HUDEP-2 (cell line): ENCODE data around the gene MRGPRE.

ENCODE experiments used
- DNase-seq, 76 experiments: peaks; one replicate each; lab custom pipeline; 2025; ENCODE audit not compliant: unreplicated experiment in 76 of 76; lab: John Stamatoyannopoulos, UW

The MRGPRE gene

DNA sequence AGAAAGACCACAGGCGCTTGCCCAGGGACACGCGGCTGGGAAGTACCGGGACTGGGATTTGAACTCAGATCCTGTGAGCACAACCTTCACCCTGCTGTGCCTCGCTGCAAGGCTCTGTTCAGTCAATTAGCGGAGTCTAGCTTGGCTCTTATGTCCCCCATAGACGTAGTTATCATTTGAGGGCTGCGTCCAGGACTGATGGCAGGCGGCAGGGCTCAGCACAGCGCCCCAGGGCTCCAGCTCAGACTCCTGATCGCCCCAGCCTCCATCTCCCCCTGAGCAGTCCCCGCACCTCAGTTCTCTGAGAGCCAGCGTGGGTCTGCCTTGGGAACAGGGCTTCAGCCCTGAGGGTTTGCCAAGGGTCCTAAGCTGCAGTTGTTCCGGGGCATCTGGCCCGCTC lies 33.4 kb downstream of the MRGPRE start:
- DNase-seq, result no peak

DNA sequence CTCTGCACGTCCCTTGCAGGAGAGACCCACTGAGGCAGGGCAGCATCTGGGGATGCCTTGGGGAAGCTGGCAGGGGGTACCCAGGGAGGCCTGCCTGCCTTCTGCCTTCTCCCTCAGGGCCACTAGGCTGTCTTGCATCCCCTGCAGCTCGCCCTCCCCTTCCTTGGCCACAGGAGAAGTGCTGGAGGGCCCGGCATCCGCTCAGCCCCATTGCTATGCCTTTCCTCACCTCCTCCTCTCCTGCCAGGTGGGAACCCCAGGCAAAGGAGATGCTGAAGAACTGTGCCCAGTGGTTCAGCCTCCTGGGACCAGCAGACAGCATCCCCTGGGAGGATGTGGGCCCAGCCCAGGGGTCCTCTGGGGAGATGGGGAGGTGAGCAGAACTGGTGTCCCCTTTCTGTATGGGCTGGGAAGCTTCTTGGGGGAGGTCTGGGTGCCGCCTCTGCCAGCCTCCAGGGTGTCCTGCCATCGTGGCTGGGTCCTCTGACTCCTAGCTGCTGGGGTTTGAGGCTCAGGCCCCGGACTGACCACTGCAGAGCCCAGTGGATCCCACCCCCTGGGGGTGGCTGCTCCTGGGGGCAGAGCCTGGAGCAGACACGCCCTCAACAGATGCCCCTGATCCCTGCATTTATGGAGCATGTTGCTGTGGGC lies 34.2 kb downstream of the MRGPRE start:
- DNase-seq, result no peak

DNA sequence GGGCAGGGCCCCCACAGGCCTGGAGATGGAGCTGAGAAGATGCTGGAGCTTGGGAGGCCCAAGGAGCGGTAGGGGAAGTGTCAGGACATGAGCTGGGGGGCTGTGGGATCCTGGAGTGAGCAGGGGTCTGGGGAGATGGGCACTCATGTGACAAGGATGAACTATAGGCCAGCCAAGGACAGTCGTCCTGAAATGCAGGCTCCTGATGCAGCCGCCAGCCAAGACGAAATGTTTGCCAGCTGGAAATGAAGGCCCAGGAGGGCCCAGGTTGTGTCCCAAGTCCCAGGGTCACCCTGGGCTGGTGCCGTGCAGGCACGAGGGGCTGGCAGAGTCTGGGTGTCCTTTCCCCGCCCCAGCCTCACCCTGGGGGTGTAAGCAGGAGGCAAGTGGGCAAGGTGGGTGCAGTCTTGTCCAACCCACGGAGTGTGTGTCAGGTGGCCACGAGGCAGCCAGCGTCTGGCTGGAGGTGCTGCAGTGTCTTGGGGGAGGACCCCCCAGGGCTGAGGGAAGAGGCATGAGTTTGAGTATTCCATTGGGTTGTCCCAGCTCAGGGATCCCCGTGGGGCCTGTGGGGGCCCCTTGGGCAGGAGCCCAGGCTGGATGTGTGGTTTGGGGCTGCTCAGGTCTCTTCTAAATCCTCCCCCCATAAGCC lies 35.0 kb downstream of the MRGPRE start:
- DNase-seq, result no peak

DNA sequence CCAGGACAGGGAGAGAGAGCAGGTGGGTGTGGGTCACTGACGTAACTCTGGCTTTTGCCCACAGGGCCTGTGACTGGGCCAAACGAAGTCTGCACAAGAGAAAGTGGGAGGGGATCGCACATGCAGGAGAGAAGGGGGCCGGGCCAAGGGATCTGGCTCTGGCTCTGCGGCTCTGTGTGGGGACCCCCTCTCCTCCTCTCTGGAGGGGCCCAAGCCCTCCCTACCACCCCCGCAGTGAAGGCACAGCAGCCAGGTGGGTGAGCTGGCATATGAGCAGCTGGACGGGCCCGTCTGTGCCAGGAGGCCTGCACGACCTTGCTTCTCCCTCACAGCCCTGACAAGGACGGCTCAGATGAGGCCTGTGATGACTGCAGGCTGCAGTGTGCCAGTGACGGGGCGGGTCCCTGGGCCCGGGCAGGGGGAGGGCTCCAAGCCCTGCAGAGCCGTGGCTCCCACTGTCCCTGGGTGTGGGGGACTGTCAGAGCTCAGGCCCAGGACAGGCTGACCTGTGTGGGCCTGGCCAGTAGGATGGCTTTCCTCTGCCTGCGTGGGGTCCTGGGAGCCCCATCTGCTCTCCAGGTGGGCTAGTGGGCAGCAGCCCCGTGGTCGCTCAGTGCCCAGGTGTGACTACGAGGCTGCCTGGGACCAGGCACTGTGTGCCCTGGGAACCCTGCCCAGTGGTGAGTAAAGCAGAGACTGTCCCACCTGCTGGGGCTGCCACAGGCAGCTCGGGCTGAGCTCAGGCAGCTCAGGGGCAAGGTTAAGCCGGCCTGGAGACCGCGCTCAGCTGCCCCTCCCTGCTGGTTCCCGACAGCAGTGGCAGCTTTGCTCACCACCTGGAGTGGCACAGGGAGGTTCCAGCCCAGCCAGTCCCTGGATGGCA lies 35.8 kb downstream of the MRGPRE start:
- no peak for DNase-seq

DNA sequence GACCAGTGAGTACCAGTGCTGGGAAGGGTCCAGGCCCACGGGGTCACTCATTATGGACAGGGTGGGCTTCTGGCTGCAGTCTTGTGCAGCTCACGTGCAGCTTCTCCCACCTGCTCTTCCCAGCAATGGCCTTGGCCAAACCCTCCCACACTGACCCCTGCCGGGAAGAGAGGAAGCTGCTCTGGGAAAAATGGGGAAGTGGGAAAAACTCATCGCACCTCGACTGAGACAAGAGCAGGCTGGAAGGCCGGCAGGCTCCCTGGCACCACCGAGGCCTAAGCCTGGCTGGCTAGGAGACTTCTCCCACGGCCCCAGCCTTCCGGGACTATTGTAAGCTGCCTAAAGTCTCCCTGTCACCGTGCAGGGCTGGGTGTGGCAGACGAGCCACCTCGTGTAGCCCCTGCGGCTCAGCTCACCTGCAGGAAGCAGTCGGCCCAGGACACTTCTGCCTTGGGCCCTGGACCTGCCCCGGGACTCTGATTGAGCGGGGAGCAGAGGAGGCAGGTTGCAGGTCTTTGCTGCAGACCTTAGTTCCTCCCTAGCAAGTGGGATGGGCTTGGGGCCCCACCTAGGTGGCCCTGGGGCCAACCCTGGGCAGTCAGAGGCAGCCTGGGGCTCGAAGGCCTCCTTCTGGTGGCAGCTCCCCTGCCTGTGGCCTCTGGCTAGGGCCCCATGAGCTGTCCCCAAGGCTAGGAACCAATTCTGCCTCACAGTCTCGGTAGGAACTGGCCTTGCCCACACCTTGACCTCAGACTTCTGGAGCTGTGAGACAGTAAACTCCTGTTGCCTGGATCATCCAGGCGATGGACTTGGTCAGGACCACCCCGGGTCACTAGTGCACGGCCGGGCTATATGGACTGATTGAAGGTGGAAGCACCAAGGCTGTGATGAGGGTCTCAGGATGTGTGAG lies 36.7 kb downstream of the MRGPRE start:
- no peak for DNase-seq

DNA sequence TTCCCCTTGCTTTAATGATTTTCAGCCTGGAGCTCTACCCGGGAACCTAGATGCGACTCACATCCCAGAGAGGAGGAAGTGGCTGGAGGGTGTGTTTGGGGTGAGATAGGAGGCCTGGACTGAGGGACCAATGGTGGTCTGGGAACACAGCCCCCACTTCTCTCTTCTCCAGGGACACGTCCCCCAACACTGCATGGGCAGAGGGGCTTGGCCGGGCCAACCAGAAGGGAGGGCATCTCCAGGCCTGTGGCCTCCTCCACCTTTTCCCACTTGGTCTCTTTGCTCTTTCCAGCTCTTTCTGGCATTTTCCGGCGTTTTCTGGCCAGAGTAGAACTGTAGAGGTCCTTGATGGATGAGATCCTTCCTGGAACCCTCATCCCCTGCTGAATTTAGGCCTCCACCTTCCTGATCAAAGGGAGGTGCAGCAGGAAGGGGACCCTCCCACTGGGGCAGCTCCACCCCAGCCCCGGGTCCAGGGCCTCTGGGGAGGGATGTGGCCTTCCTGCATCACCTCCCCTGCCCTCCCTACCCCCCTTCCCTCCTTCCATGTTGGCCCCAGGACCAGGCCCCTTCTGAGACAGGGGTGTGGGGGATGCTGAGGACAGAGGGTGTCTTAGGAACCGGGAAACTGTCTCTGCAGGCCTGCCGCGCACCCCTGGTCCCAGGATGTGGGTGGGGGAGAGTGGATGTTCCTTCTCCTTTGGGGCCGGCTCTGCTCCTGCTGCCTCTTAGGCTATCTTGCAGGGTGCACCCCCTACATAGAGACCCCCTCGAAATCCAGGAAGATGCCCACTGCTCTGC lies 38.0 kb downstream of the MRGPRE start:
- no peak for DNase-seq

DNA sequence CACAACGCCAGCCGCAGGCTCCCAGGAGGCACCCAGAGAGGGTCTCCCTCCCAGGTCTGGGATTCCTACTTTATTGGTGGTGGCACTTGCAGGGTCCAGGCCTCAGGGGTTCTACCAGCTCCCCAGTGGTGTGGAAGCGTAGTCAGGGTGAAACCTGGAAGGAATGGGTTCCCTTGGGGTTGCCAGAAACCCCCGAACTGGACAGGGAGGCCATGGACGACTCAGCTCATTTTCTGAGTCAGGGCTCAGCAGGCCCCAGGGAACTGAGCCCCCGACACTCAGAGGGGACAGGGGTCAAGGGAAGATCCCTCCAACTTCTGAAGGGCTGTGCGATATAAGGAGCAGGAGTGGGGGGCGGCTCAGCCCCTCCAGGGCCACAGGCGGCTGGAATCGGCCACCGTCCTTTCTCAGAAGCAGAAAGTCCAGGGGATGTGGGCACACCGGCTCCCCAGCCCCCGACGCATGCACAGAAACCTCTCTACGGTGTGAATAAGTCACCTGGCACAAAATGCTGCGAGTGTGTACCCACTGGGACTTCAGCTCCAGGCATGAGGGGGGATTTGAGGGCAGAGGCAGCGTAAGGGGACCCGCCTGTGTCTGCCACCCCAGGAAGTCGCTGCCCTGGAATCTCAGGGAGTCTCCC lies 38.7 kb downstream of the MRGPRE start:
- no peak for DNase-seq

DNA sequence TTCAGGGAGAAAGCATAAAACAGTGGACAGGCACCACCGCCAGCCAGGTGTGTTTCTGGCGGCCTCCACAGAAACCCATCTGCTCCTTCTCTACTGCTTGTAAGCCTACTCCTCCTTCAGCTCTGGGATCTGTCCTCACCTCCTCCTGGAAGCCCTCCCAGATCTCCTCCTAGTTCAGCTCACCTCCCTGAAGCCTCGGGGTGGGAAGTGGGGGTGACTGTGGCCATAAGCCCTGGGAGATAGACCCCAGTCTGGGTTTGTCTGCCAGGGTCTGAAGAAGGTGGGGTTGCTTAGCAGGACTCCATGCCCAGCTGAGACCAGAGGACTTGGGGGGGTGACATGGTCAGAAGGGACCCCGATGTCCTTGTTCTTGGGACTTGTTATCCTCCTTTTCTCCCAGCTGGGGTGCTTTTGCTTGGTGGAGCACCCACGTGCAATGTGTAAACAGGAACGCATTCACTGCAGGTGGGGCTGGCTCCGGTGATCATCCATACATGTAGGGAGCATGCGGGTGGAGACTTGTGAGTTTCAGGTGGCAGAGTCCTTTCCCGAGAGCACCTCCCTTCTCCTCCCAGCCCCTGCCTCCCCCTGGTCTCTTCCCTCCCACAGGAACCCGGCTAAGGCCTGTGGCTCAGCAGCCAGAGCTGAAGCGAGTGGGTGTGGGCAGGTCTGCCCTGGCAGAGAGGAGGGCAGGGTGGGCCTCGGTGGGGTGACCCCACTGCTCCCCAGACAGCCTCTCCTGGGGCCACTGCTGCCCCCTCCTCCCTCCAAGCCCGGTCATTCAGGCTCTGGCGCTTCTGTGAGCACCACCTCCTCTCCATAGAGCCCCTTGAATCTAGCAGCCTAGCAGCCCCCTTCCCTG lies 39.5 kb downstream of the MRGPRE start:
- DNase-seq, result no peak

DNA sequence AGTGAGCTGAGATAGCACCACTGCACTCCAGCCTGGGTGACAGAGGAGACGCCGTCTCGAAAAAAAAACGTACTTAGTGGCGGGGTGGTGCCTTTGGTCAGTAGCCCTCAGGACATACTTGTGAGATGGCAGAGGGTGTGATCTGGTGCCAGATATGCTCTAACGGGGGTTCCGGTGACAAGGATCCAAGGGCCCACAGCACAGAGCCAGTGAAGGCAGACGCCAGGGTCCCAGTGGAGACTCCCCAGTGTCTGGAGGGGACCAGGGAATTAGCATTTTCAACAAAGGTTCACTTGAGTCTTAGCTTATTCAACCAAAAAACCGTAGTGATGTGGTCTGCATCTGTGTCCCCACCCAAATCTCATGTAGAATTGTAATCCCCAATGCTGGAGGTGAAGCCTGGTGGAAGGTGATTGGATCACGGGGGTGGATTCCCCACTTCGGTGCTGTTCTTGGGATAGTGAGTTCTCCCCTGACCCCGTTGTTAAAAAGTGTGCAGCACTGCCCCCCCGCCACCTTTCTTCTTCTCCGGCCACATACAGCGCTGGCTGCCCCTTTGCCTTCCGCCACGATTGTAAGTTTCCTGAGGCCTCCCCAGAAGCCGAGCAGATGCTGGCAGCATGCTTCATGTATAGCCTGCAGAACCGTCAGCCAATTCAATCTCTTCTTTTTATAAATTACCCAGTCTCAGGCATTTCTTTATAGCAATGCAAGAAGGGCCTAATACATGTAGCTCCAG lies 40.5 kb downstream of the MRGPRE start:
- no peak for DNase-seq

DNA sequence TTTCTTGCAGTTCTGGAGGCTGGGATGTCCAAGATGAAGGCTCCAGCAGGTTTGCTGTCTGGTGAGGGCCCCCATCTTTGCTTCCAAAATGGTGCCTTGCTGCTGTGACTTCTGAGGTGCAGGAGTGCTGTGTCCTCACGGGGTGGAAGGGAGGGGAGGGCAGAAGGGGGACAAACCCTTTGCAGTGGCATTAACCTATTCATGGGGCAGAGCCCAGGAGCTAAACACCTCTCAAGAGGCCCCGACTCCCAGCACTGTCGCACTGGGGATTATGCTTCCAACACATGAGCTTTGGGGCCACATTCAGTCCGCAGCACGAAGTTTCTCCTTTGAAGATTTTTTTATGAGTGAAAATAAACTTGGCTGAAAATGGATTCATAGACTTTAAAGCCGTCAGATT lies 41.6 kb downstream of the MRGPRE start:
- DNase-seq, result no peak

DNA sequence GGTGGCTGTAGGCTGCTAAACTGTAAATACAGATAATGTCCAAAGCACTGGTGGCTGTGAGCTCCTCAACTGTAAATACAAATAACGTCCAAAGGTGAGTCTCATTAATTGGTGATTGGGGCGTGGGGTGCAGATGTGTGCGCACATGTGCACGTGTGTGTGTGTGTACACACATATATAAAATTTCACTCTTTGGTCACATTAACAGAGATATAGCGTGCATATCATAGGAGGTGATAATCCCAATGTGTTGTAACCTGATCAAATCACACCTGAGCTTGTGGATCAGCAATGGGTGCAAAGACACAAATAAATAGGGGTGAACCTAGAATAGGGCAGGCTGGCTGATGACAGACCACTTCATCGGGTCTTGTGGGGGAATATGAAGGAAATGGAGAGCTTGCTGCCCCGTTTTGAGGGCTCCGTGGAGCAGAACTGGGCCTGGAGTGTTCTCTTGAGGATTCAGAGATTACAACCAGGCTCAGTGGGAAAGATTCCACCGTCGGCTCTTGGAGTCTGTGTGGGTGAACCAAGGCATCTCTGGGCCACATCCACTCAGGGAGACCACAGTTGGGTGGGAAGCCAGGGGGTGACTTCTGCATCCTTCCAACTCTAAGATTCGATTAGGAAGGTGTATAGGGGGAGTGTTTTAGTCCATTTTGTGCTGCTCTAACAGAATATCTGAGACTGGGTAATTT lies 42.2 kb downstream of the MRGPRE start:
- no peak for DNase-seq

DNA sequence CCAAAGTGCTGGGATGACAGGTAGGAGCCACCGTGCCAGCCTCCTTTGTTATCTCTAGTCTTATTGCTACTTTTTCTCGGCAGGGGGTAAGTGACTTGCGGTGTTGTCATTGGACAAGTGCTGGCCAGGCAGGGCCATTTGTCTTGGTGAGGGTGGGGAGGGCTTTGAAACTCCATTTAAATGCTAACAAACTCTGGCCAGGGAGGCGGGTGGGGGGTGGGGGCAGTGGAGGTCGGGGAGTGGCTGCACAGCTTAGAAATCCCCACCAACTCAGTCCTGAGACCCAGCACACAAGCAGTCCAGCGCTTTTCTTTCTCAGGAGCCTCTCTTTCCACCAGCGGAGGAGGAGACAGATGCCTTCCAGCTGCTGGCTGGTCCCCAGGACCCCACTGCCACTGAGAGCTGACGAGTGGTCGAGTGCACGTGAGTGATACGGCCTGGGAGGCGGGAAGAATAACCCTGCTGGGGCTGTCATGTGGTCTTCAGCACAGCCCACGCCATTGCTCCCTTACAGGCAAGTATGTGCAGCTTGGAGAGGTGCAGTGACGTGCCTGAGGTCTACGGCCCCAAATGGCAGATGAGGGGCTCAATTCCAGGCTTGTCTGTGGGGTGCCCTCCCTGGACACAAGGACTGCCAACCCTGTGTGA lies 42.9 kb downstream of the MRGPRE start:
- DNase-seq, result no peak

DNA sequence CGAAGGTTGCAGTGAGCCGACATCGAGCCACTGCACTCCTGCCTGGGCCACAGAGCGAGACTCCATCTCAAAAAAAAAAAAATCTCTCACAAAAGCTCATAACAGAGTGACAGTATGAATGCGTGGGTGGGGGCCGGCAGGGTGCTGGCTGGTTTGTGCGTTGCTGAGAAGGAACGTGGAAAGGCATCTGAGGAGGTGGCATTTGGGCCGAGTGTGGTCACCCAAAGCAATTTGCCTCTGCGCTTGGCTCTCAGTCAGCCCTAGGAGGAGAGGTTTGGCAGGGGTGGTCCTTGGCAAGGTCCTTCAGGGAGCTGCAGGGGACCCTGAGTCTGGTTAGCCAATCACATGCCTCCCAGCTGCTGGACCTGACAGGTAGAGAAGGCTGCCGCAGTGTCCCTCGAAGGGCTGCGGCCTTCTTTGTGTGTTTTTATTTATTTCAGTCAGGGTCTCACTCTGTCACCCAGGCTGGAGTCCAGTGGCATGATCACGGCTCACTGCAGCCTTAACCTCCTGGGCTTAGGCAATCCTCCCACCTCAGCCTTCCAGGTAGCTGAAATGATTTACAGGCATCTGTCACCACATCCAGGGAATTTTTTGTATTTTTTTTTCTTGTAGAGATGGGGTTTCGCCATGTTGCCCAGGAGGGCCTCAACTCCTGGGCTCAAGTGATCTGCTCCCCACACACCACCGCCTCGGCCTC lies 43.6 kb downstream of the MRGPRE start:
- no peak for DNase-seq

DNA sequence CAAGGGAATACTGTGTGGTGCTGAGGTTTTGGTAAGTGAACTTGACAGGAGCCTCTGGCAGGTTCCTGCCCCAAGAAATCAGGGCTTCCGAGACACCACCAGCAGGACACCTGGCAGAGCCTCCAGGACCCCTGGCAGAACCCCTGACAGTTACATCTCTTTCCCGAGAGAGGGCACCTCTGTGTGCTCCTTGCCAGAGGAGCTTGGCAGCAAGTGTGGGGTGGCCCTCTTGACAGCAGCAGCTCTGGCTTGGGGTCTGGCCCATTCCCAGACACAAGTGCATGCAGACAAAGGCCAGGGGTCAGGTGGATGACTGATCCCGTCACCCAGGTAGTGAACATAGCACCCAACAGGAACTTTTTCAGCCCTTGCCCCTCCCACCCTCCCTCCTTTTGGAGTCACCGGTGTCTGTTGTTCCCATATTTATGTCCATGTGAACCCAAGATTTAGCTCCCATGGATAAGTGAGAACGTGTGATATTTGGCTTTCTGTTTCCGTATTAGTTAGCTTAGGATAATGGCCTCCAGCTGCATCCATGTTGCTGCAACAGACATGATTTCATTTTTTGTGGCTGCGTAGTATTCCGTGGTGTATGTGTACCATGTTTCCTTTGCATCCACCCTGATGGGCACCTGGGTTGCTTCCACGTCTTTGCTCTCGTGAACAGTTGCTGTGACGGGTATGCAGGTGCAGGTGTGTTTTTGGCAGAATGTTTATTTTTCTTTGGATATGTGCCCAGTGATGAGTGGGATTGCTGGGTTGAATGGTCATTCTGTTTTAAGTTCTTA lies 45.9 kb downstream of the MRGPRE start:
- no peak for DNase-seq

DNA sequence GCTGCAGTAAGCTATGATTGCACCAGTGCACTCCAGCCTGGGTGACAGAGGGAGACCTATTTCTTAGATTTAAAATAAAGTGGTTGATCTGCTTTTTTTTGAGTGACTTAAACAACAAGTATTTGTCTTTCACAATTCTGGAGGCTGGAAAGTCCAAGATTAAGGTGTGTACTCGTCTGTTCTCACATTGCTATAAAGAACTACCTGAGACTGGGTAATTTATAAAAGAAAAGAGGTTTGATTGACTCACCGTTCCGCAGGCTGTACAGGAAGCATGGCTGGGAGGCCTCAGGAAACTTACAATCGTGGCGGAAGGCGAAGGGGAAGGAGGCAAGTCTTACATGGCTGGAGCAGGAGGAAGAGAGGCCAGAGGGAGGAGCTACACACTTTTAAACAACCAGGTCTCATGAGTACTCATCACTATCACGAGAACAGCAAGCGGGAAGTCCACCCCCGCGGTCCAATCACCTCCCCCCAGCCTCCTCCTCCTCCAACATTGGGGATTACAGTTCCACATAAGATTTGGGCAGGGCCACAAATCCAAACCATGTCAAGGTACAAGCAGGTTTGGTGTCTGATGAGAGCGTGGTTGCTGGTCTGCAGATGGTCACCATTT lies 47.4 kb downstream of the MRGPRE start:
- no peak for DNase-seq
